ENCODE measurements around the gene MYBBP1A.

DNA sequence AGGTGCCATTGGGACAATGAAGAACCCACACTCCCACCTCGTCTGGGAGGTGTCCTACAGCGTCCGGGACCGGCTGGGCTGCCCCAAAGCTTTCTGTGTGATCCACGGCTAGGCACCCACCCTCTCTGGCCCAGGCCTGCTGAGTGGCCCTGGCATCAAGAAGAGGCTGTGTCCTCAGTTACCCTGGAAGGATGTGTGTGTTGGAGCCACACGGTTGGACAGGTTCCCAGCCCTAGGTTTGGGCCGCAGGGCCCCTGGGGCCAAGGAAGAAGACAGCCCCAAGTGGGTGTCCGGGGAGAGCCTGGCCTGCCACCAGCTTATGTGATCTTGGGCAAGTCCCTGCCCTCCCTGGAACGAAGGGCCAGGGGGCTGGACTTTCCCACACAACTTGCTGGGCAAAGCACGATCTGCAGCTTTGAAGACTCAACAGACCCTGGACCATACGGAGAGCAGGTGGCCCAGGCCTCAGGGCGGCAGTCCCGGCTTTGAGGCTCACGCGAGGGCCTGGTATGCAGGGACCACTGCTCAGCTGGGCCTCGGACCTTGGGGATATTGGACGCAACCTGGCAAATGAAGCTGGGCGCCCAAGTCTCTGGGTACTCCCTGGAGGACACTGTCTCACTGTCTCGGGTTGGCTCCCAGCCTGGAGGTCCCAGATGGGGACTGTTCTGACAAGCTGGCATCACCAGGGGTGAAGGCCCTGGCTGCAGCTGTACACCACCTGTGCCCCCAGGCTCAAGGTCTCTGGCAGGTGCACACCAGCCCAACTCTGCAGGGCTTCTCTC lies 17.5 kb downstream of the MYBBP1A start:
- TF ChIP-seq POLR2AphosphoS5 (IDR thresholded peaks at IDR 0.05; ENCODE audit: low read depth, low read length) (no peak), TCF7L2 (IDR thresholded peaks at IDR 0.05; ENCODE audit: borderline replicate concordance, extremely low read depth, insufficient read depth, insufficient read length) (no peak), EZH2 (IDR thresholded peaks at IDR 0.05) (no peak), EZH2phosphoT487 (IDR thresholded peaks at IDR 0.05; ENCODE audit: borderline replicate concordance) (no peak), EGR1 (IDR thresholded peaks at IDR 0.05; ENCODE audit: low read depth) (no peak)
- TF ChIP-seq, protein P1, sequence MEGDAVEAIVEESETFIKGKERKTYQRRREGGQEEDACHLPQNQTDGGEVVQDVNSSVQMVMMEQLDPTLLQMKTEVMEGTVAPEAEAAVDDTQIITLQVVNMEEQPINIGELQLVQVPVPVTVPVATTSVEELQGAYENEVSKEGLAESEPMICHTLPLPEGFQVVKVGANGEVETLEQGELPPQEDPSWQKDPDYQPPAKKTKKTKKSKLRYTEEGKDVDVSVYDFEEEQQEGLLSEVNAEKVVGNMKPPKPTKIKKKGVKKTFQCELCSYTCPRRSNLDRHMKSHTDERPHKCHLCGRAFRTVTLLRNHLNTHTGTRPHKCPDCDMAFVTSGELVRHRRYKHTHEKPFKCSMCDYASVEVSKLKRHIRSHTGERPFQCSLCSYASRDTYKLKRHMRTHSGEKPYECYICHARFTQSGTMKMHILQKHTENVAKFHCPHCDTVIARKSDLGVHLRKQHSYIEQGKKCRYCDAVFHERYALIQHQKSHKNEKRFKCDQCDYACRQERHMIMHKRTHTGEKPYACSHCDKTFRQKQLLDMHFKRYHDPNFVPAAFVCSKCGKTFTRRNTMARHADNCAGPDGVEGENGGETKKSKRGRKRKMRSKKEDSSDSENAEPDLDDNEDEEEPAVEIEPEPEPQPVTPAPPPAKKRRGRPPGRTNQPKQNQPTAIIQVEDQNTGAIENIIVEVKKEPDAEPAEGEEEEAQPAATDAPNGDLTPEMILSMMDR (IDR thresholded peaks at IDR 0.05 in 2 of 3, conservative IDR thresholded peaks at IDR 0.05 in 1 of 3; ENCODE audit: borderline replicate concordance in 1 of 3, insufficient read depth in 1 of 3, low read depth in 2 of 3, low read length in 2 of 3): no peak
- TF ChIP-seq, protein P2, sequence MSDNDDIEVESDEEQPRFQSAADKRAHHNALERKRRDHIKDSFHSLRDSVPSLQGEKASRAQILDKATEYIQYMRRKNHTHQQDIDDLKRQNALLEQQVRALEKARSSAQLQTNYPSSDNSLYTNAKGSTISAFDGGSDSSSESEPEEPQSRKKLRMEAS (IDR thresholded peaks at IDR 0.05): no peak
